ENCODE results near the gene MAPK14. TPM values are rescaled to one million over a fixed set of nuclear protein-coding genes. Genes with fewer than 3 reads are reported as not detected.
A peak's percentile ranks its signal among the peaks of the same experiment; 100 is the strongest.

Gene MAPK14
- total and polyA plus RNA-seq, 2 experiments from 2014 or later: 41.6 to 96.2 TPM

- no peaks in the 10 kb centered on the region for H3K9me3 ChIP-seq (ENCODE audit: low read depth)
- H3K27ac ChIP-seq: no peak overlapping the region
- no peak for DNase-seq (ENCODE audit: low read depth in 1 of 2, low spot score in 1 of 2)
- peaks cover 4% of the 10 kb centered on the region for H3K36me3 ChIP-seq
- TF ChIP-seq, protein P1, sequence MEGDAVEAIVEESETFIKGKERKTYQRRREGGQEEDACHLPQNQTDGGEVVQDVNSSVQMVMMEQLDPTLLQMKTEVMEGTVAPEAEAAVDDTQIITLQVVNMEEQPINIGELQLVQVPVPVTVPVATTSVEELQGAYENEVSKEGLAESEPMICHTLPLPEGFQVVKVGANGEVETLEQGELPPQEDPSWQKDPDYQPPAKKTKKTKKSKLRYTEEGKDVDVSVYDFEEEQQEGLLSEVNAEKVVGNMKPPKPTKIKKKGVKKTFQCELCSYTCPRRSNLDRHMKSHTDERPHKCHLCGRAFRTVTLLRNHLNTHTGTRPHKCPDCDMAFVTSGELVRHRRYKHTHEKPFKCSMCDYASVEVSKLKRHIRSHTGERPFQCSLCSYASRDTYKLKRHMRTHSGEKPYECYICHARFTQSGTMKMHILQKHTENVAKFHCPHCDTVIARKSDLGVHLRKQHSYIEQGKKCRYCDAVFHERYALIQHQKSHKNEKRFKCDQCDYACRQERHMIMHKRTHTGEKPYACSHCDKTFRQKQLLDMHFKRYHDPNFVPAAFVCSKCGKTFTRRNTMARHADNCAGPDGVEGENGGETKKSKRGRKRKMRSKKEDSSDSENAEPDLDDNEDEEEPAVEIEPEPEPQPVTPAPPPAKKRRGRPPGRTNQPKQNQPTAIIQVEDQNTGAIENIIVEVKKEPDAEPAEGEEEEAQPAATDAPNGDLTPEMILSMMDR (IDR thresholded peaks at IDR 0.05; ENCODE audit: low read depth, low read length): no peak
- H3K27me3 ChIP-seq: no peaks in the 10 kb centered on the region
- peaks cover 27% of the 10 kb centered on the region for H3K4me1 ChIP-seq (ENCODE audit: low read depth)
- H3K4me3 ChIP-seq: no peak overlapping the region
Measured at GRCh38 chr6:36095497-36096391, 68.1 kb downstream of the MAPK14 start.

DNA sequence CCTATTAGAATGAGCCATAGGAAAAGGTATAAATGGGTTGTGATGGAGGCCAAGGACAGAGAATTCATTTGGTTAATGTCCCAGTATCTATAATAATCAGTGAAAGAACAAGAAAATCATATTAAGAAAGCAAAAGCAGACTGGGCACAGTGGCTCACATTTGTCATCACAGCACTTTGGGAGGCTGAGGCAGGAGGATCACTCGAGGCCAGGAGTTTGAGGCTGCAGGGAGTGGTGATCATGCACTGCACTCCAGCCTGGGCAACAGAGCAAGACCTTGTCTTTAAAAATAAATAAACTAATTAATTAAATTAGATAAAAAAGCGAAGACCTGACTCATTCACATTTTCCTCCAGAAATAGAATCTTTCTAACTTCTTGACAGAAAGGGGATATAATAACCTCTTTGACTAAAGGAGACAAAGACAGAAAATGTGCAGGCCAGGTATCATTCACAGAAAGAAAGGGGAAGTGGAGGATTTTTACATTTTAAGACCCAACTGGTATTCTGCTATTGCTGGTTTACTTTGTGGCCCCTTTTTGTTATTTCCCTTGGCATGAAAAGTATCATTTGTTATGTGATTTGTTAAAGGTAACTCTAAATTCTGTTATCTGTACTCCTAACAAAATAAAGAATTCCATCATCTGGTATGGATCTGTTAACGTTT, 70.8 kb downstream of the MAPK14 start:
- Histone ChIP-seq H3K27me3 (no peaks in the 10 kb centered on the region), H3K4me3 (no peak overlapping the region), H3K9me3 (ENCODE audit: low read depth) (no peaks in the 10 kb centered on the region), H3K27ac (no peak overlapping the region), H3K4me1 (ENCODE audit: low read depth) (peaks cover 27% of the 10 kb centered on the region), H3K36me3 (no peaks in the 10 kb centered on the region)
- no peak for DNase-seq (ENCODE audit: low read depth in 1 of 2, low spot score in 1 of 2)
- TF ChIP-seq, protein P1 (IDR thresholded peaks at IDR 0.05; ENCODE audit: low read depth, low read length): no peak

DNA sequence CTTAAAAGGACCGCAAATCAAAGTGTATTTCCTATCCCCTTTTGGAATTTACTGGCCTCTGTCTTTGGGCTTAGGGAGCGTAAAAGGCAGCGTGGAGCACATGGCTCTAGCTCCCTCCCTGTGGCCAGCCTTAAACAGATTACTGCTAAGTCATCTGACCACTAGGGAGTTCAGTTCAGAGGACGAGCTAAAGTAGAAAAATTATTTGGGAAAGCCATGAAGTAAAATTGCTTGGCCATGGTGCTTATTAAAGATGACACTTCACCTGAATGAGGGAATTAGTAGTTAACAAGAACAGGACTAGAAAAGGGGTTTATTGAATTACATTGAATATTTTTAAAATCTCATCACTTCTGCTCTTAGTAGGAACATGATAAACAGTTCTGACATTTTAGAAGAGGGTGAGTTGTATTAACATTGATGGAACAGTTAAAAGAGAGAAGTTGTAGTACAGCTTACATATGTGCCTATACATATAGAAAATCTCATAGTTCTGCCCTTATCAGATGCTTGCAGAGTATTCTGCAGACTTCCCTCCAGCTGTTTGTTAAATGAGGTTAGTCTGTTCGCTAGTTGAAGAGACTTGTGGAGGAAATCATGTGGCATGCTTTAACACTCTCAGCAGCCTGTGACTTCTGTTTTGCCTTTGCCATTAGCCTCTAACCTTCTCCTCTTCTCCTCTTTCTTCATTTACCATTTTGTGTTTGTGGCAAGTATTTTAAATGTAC, 71.5 kb downstream of the MAPK14 start:
- Histone ChIP-seq H3K4me1 (ENCODE audit: low read depth) (peaks cover 27% of the 10 kb centered on the region), H3K4me3 (no peak overlapping the region), H3K27me3 (no peaks in the 10 kb centered on the region), H3K27ac (peak overlapping the region; percentile 21), H3K36me3 (no peaks in the 10 kb centered on the region), H3K9me3 (ENCODE audit: low read depth) (no peaks in the 10 kb centered on the region)
- DNase-seq (ENCODE audit: low read depth in 1 of 2, low spot score in 1 of 2): peak; percentile 56 to 57
- TF ChIP-seq, protein P1 (IDR thresholded peaks at IDR 0.05; ENCODE audit: low read depth, low read length): no peak

DNA sequence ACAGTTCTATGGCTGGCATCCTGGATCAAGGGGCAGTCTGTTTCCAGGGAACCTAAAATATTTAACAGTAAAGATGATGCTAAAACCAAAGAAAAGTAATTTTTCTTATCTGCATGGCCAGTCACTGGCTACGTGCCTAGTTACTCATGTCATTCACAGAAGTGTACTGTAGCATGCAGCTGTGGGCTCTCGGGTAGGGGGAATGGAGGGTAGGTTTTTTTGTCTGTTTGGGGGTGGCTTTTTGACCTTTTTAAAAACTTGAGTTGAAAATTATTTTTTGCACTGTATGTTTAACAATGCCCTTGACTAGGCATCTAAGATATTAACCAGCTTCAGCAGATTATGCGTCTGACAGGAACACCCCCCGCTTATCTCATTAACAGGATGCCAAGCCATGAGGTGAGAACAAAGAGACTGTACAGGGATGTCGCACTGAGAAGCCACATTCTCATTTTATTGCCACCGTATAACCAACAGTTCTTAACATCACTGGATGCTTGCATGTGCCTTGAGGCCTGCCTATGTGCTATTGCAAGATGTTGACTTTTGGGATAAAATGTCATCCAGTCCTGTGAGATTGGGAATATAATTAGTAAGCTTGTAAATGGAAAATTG, 72.4 kb downstream of the MAPK14 start:
- Histone ChIP-seq H3K9me3 (ENCODE audit: low read depth) (no peaks in the 10 kb centered on the region), H3K27me3 (no peaks in the 10 kb centered on the region), H3K27ac (peak overlapping the region; percentile 21), H3K4me3 (no peak overlapping the region), H3K4me1 (ENCODE audit: low read depth) (peaks cover 20% of the 10 kb centered on the region), H3K36me3 (no peaks in the 10 kb centered on the region)
- TF ChIP-seq, protein P1 (IDR thresholded peaks at IDR 0.05; ENCODE audit: low read depth, low read length): no peak
- peak in 1 of 2 donors; percentile 49 for DNase-seq (ENCODE audit: low read depth in 1 of 2, low spot score in 1 of 2)

DNA sequence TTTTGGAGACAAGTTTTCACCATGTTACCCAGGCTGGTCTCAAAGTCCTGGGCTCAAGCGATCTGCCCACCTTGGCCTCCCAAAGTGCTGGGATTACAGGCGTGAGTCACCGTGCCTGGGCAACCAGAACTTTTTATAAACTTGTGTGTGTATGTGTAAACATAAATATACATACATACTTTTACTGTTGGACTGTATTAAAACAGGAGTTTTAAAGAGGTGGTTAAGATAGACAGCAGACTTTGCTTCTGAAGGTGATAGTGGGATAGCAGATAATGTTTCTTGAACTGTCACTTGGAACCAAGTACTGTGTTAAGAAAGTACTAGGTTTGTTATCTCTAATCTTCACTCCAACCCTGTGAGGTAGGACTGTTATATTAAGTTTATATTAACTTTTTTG, 74.1 kb downstream of the MAPK14 start:
- no peak overlapping the region for H3K4me3 ChIP-seq
- H3K9me3 ChIP-seq (ENCODE audit: low read depth): no peaks in the 10 kb centered on the region
- H3K4me1 ChIP-seq (ENCODE audit: low read depth): peaks cover 19% of the 10 kb centered on the region
- peaks cover 2% of the 10 kb centered on the region for H3K36me3 ChIP-seq
- DNase-seq (ENCODE audit: low read depth in 1 of 2, low spot score in 1 of 2): no peak
- TF ChIP-seq, protein P1 (IDR thresholded peaks at IDR 0.05; ENCODE audit: low read depth, low read length): no peak
- no peak overlapping the region for H3K27ac ChIP-seq
- H3K27me3 ChIP-seq: no peaks in the 10 kb centered on the region
